Kasumi-1 (cell line): ENCODE measurements around the gene CAMKV.
"Not testable (repeated sequence)": the region's sequence is repeated elsewhere in the genome, so short reads cannot be mapped to it uniquely, and the experiment has no call there.

Experiments
- DNase-seq, 2 experiments: peaks; one replicate each; lab custom pipeline; 2025; lab: John Stamatoyannopoulos, UW

CAMKV gene

DNA sequence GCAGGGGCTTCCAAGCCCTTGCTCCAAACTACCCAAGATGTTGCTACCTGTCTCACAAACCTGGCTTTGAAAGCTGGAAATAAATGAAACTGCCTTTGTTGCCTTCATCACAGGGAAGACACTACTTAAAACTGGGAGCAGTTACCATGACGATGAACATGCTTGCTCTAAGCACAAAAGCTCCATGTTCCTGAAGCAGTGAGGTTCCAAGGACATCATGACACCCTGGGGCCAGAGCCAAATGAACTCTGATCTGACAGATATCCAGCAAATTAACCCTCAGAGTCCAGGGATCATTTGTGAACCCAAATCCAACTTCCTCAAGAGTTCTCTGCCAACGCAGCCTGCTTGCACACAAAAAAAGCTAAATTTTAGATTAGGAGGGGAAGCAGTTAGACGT is 24.0 kb downstream of the CAMKV start:
- no peak for DNase-seq

DNA sequence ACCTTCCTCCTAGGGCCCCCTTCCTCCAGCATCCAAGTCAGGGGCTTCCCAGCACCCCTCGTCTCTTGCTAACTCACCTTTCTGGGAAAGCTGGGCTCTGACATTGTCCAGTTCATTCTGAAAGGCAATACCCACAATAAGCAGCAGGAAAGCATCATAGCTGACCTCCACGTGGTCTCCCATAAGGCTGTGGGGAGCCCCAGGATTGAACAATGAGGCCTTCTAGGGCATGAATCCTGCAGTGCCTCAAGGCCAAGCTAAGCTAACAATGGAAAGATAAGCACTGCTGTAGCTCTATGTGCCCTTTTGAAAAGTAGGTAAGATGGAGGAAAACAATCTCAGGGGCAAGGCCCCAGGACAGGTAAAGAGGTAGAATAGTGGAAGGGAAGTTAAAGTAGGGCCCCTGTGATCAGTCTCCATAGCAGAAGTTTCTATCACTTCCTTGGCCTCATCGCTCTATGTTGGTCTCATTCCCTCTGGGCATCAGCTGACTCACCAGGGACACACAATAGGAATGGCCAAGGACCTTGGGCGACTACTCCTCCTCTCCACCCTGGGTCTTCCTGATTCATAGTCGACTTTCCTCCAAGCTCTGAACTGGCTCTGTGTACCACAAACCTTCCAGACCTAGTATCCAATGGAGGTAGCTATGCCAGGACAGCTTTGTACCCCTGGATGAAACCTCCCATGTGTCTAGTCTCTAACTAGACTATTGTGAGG is 25.1 kb downstream of the CAMKV start:
- DNase-seq = no peak

- no peak for DNase-seq
Measured at GRCh38 chr3:49842843-49843517, 26.7 kb downstream of the CAMKV start.

DNA sequence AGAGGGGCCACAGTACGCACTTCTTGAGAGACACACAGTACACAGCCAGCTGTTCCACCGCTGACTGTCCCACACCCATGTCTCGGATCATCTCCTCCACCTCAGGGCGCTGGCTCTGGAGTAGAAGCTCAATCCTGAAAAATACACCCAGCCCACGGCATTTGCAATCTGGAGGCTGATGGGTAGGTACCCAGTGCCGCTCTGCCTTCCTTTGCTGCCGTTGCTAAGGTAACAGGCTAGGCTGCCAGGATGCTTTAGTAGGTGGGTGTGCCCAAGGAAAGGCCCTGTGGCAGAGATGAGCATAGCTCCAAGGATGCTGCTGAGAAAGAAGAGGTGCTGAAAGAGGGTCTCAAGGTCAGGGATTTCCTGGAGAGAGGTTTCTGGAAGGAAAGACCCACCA is 27.9 kb downstream of the CAMKV start:
- no peak for DNase-seq

DNA sequence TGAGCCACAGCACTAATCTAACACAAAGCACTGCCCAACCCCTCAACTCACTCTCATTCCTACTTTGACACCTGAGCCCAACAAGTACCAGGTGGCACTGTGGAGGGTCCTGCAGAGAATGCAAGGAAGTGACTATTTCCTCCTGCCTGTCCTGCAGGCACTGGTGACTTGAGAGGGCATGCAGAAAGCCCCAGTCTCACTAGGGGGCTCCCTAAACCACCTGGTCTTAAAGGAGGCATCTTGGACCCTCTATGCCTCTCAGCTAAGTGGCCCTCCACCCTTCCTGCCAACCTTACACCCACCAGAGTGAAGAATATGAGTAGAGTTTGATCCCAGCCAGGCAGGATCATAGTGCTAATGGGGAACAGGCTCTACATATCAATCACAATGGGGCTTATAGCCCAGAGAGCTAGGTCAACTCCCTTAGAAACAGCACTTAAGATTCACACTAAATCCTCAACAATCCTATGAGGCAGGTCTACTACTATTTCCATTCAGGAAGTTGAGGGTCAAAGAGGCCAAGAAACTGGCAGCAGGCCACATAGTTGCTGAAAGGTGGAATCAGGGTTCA is 28.5 kb downstream of the CAMKV start:
- peak; percentile 47 to 65 for DNase-seq

GRCh38 chr3:49840388-49840787 is 29.3 kb downstream of the CAMKV start:
- DNase-seq = no peak

DNA sequence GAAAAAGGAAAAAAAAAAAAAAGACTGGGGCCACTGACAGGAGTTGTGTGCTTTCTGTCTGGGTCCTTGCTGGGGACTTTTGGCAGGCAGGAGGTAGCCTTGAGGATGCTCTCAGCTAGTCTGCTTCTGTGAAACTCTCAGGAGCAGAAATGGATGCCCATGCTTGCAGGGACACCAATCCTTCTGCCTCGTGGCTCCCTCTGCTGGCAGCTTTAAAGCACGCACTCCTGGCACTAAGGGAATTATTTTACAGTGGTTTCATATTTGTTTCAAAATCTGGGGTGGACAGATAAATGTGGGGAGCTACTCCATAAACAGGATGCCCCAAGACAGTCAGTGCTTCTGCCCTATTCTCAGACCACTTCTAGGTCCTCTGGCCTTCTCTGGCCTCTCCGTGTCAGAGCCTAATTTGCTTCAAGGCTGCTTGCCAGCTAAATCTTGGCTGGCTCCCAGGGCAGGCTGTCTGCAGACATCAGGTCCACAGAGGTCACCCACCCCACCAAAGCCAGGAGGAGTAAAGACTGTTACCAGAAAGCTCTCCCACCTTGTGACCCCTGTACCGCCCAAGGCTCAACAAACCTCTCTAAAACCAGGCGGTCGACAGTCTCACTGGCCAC is 30.4 kb downstream of the CAMKV start:
- DNase-seq = peak; percentile 89

DNA sequence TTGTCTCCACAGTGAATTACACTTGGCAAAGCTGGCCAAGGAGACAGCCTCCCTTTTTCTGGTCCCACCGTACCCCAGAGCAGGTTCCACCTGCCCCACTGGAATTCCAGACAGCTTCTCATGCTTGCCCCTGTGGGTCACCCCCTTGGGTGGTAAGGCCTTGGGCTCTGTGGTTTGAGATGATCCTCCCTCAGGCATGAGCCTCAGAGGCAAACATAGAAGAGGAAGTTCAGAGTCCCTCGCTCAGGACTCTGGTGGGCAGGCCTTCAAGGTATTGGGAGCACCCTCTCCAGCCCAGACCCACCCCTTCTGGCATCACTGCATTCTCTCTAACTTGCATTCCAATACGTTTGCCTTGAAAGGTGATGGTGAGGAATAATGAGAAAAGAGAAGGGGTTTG is 38.4 kb downstream of the CAMKV start:
- DNase-seq = peak; percentile 45 to 55

GRCh38 chr3:49826016-49826415 is 43.7 kb downstream of the CAMKV start:
- DNase-seq = no peak

GRCh38 chr3:49823131-49823530 is 46.6 kb downstream of the CAMKV start:
- not testable (repeated sequence) for DNase-seq

- DNase-seq = peak; percentile 56 to 63
Measured at GRCh38 chr3:49813497-49814174, 56.1 kb downstream of the CAMKV start, which contains the start of gene UBA7. Gene UBA7, minus strand, starts transcription at chr3:49813953. Its CDS starts 166 bp downstream, at chr3:49813787.

DNA sequence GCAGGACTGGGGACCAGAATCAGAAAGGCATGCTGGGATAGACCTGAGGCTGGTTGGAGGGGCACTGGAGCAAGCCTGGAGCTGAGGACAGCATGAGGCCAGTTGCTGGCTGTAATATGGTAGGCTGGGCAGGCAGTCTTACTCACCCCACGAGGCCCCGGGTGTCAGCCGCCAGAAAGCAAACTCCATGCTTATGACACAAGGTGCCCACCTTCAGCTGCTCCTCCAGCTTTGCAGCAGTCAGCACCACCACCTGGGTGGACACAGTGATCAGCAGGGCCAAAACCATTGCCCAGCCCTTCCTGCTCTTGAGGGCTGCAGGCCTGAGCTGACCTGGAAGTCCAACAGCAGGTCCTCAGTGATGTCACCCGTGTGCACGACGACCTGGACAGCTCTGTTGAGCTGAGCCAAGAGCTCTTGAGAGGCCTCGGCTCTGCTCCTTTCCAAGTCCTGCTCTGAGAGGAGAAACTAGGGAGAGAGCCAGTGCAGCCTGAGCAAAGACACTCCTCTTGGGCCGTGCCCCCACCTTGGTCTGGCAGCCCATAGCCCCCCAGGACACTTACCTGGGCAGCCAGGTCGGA is 56.7 kb downstream of the CAMKV start:
- DNase-seq = no peak
